Measurements from ENCODE around the gene PLXDC1. TPM values are rescaled to one million over a fixed set of nuclear protein-coding genes. Genes with fewer than 3 reads are reported as not detected.

Gene PLXDC1
- total RNA-seq, 1 experiment from 2014 or later = 0.52 TPM

- no peak for TF ChIP-seq CTCF (IDR thresholded peaks at IDR 0.05; ENCODE audit: unreplicated experiment)
- no peak overlapping the region for H3K4me3 Mint-ChIP-seq (ENCODE audit: low read depth, unreplicated experiment)
- no peak for DNase-seq
- no peaks in the 10 kb centered on the region for H3K9me3 Mint-ChIP-seq (ENCODE audit: low read depth, unreplicated experiment)
- peaks cover 51% of the 10 kb centered on the region for H3K27me3 Mint-ChIP-seq (ENCODE audit: unreplicated experiment)
- no peaks in the 10 kb centered on the region for H3K4me1 Mint-ChIP-seq (ENCODE audit: low read depth, unreplicated experiment)
- intact Hi-C loops (cut with micrococcal nuclease; ENCODE audit: unreplicated experiment) = no loop called here
- CTCF ChIA-PET = interaction anchor here (0.6 to 2.1 kb wide), 4 partner anchors 15 to 1481 kb away, joined by 4 to 5 read pairs (median 5); no protein-coding TSS in a partner anchor
- BruUV-seq (replicated peaks) = no TSS peak
- no peaks in the 10 kb centered on the region for H3K36me3 Mint-ChIP-seq (ENCODE audit: insufficient read depth, unreplicated experiment)
- no peak overlapping the region for H3K27ac Mint-ChIP-seq (ENCODE audit: unreplicated experiment)
Measured at GRCh38 chr17:39139161-39139511, 12.3 kb downstream of the PLXDC1 start.

- intact Hi-C loops (cut with micrococcal nuclease; ENCODE audit: unreplicated experiment) = no loop called here
- CTCF ChIA-PET = interaction anchor here (0.7 to 2.8 kb wide), 5 partner anchors 15 to 298 kb away, joined by 3 to 15 read pairs (median 5); no protein-coding TSS in a partner anchor
- Mint-ChIP-seq H3K4me1 (ENCODE audit: low read depth, unreplicated experiment) (no peaks in the 10 kb centered on the region), H3K36me3 (ENCODE audit: insufficient read depth, unreplicated experiment) (no peaks in the 10 kb centered on the region), H3K27ac (ENCODE audit: unreplicated experiment) (no peak overlapping the region), H3K9me3 (ENCODE audit: low read depth, unreplicated experiment) (no peaks in the 10 kb centered on the region), H3K4me3 (ENCODE audit: low read depth, unreplicated experiment) (no peak overlapping the region), H3K27me3 (ENCODE audit: unreplicated experiment) (peaks cover 51% of the 10 kb centered on the region)
- TF ChIP-seq CTCF (IDR thresholded peaks at IDR 0.05; ENCODE audit: unreplicated experiment) = no peak
- BruUV-seq (replicated peaks) = no TSS peak
- DNase-seq = no peak
Measured at GRCh38 chr17:39138431-39139160, 12.8 kb downstream of the PLXDC1 start.

GRCh38 chr17:39134878-39135277, 16.6 kb downstream of the PLXDC1 start:
- CTCF ChIA-PET = interaction anchor here (0.6 to 1.6 kb wide), 5 partner anchors 9 to 744 kb away, joined by 3 to 7 read pairs (median 3); no protein-coding TSS in a partner anchor
- no peaks in the 10 kb centered on the region for H3K36me3 Mint-ChIP-seq (ENCODE audit: insufficient read depth, unreplicated experiment)
- intact Hi-C loops (cut with micrococcal nuclease; ENCODE audit: unreplicated experiment) = no loop called here
- H3K27ac Mint-ChIP-seq (ENCODE audit: unreplicated experiment) = no peak overlapping the region
- H3K4me3 Mint-ChIP-seq (ENCODE audit: low read depth, unreplicated experiment) = no peak overlapping the region
- no peaks in the 10 kb centered on the region for H3K9me3 Mint-ChIP-seq (ENCODE audit: low read depth, unreplicated experiment)
- H3K27me3 Mint-ChIP-seq (ENCODE audit: unreplicated experiment) = peaks cover 86% of the 10 kb centered on the region
- no peak for TF ChIP-seq CTCF (IDR thresholded peaks at IDR 0.05; ENCODE audit: unreplicated experiment)
- H3K4me1 Mint-ChIP-seq (ENCODE audit: low read depth, unreplicated experiment) = no peaks in the 10 kb centered on the region
- no TSS peak for BruUV-seq (replicated peaks)
- no peak for DNase-seq

- H3K4me3 Mint-ChIP-seq (ENCODE audit: low read depth, unreplicated experiment) = no peak overlapping the region
- no peaks in the 10 kb centered on the region for H3K9me3 Mint-ChIP-seq (ENCODE audit: low read depth, unreplicated experiment)
- no TSS peak for BruUV-seq (replicated peaks)
- no peak for TF ChIP-seq CTCF (IDR thresholded peaks at IDR 0.05; ENCODE audit: unreplicated experiment)
- CTCF ChIA-PET = interaction anchor here (0.7 to 1.4 kb wide), 4 partner anchors 11 to 45 kb away, joined by 3 to 7 read pairs (median 5); no protein-coding TSS in a partner anchor
- H3K27ac Mint-ChIP-seq (ENCODE audit: unreplicated experiment) = no peak overlapping the region
- H3K36me3 Mint-ChIP-seq (ENCODE audit: insufficient read depth, unreplicated experiment) = no peaks in the 10 kb centered on the region
- intact Hi-C loops (cut with micrococcal nuclease; ENCODE audit: unreplicated experiment) = no loop called here
- no peaks in the 10 kb centered on the region for H3K4me1 Mint-ChIP-seq (ENCODE audit: low read depth, unreplicated experiment)
- H3K27me3 Mint-ChIP-seq (ENCODE audit: unreplicated experiment) = peaks cover 75% of the 10 kb centered on the region
- no peak for DNase-seq
Measured at GRCh38 chr17:39132192-39132610, 19.2 kb downstream of the PLXDC1 start.
